Hematopoietic multipotent progenitor cell treated with erythropoietin and hydrocortisone succinate and interleukin-3 and kit ligand, for 6 days (in vitro differentiated cells): Measurements from ENCODE around the gene DIPK2A.
A peak's percentile ranks its signal among the peaks of the same experiment; 100 is the strongest.

ENCODE experiments used
- DNase-seq: peaks from one replicate; pipeline ENCODE4 v3.0.0-alpha.2; 2015

DIPK2A gene

GRCh38 chr3:143974271-143975238 is 2.9 kb downstream of the DIPK2A start:
- peak; percentile 68 for DNase-seq

GRCh38 chr3:143975554-143976152 is 4.0 kb downstream of the DIPK2A start:
- peak; percentile 75 for DNase-seq

- DNase-seq: peak; percentile 56
Measured at GRCh38 chr3:143977341-143978262, 6.0 kb downstream of the DIPK2A start.

GRCh38 chr3:143978263-143978631 is 6.6 kb downstream of the DIPK2A start:
- DNase-seq: no peak

- no peak for DNase-seq
Measured at GRCh38 chr3:143979041-143979440, 7.4 kb downstream of the DIPK2A start.

- no peak for DNase-seq
Measured at GRCh38 chr3:143979813-143980212, 8.2 kb downstream of the DIPK2A start.

- DNase-seq: no peak
Measured at GRCh38 chr3:143988306-143988705, 16.7 kb downstream of the DIPK2A start.

GRCh38 chr3:143989461-143989860 is 17.8 kb downstream of the DIPK2A start:
- peak; percentile 86 for DNase-seq

- no peak for DNase-seq
Measured at GRCh38 chr3:143991713-143992112, 20.1 kb downstream of the DIPK2A start.

GRCh38 chr3:143998266-143998665 is 26.6 kb downstream of the DIPK2A start:
- DNase-seq: no peak

- no peak for DNase-seq
Measured at GRCh38 chr3:144003051-144003450, 31.4 kb downstream of the DIPK2A start.

- no peak for DNase-seq
Measured at GRCh38 chr3:144010371-144010770, 38.7 kb downstream of the DIPK2A start.

- no peak for DNase-seq
Measured at GRCh38 chr3:144011251-144011799, 39.7 kb downstream of the DIPK2A start.

- DNase-seq: no peak
Measured at GRCh38 chr3:144015133-144015532, 43.5 kb downstream of the DIPK2A start.

GRCh38 chr3:144018776-144019175 is 47.2 kb downstream of the DIPK2A start:
- no peak for DNase-seq
